HG03108 (cell line): ENCODE data around the gene CCDC12.

Source experiments
- ATAC-seq: cut with Tn5 transposase; IDR thresholded peaks from one replicate; pipeline ENCODE4 v1.9.1; 2021; ENCODE audit warnings: moderate library complexity; ENCODE audit not compliant: unreplicated experiment

CCDC12 gene

DNA sequence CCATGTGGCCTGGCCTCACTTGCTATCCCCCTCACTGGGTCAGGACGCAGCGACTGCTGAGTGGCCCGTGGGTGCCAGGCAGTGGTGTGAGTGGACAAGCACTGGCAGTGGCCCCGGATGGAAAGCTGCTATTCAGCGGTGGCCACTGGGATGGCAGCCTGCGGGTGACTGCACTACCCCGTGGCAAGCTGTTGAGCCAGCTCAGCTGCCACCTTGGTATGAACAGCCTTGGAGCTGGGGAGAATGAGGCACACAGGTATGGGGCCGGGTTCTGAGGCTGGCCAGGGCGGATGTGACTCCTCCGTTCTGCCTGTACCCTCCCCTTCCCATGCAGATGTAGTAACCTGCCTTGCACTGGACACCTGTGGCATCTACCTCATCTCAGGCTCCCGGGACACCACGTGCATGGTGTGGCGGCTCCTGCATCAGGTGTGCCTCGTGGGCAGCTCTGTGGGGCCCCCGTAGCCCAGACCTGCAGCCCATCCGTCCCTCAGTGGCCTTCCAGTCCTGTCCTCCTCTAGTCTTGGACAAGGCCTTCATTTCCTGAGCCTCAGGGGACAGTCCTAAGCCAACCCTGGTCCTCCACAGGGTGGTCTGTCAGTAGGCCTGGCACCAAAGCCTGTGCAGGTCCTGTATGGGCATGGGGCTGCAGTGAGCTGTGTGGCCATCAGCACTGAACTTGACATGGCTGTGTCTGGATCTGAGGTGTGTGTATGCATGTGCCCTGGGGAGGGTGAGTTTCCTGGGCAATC is 31.1 kb upstream of the CCDC12 start:
- no peak for ATAC-seq

DNA sequence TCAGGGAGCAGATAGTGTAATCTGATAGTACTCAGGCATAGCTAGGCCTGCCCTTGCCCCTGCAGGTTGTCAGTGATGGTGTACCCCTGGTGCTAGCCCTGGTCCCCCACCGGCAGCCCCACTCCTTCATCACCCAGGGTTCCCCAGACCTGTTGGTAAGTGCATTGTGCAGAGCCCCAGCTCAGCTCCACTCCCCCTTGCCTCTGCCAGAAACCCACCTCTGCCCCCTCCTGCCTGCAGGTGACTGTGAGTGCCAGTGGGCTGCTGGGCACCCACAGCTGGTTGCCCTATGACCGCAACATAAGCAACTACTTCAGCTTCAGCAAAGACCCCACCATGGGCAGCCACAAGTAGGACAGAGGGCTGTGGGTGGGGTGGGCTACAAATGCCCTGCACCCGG is 30.5 kb upstream of the CCDC12 start:
- no peak for ATAC-seq

- ATAC-seq: no peak
Measured at GRCh38 chr3:47006145-47006651, 29.7 kb upstream of the CCDC12 start.

DNA sequence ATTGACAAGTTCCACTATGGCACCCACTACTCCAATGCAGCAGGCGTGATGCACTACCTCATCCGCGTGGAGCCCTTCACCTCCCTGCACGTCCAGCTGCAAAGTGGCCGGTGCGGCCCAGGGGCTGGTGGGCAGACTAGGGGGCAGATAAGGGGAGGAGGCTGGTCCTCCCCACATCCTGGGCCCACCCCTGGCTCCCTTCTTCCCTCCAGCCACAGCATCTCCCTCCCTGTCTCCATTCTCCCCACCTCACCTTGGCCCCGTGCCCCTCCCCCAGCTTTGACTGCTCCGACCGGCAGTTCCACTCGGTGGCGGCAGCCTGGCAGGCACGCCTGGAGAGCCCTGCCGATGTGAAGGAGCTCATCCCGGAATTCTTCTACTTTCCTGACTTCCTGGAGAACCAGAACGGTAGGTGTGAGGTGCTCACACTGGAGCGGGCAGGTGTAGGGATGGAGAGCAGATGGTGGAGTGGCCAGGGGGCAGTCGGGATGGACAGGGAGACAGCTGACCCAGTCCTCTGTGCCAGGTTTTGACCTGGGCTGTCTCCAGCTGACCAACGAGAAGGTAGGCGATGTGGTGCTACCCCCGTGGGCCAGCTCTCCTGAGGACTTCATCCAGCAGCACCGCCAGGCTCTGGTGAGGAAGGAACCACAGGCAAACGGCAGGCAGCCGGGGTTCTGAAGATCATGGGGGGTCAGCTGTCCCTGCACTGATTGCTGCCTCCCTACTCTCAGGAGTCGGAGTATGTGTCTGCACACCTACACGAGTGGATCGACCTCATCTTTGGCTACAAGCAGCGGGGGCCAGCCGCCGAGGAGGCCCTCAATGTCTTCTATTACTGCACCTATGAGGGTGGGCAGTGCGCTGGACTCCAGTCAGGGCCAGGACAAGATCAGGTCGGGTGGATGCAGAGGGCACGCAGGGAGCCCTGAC is 28.9 kb upstream of the CCDC12 start:
- ATAC-seq: no peak

DNA sequence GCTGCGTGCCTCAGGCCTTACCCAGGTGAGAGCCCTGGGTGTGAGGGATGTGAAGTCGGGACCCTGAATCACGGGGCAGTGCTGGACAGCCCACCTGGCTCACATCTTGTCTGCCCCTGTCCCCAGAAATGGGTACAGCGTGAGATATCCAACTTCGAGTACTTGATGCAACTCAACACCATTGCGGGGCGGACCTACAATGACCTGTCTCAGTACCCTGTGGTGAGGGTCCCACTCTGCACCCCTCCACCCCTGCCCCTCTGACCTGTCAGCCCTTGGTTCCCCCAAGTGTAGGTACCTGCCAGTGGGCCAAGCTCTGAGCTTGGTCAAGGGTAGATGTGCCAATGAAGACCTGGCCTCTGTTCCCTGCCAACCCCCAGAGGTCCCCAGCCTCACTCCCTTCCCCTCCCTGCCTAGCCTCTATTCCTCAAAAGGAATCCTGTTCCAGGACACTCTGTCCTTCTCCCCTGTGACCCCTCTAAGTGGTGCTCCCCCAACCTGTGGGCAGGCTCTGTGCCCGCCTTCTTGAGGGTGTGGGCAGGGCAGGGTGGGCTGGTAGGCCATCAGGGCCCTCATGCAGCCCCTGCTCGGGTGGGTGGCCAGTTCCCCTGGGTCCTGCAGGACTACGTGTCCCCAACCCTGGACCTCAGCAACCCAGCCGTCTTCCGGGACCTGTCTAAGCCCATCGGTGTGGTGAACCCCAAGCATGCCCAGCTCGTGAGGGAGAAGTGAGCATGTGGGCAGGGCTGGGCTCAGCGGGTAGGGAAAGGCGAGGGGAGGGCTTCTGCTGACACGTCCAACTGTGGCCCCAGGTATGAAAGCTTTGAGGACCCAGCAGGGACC is 28.0 kb upstream of the CCDC12 start:
- no peak for ATAC-seq

- no peak for ATAC-seq
Measured at GRCh38 chr3:47003461-47004368, 27.2 kb upstream of the CCDC12 start.

GRCh38 chr3:47003056-47003410 is 26.5 kb upstream of the CCDC12 start:
- ATAC-seq: no peak

GRCh38 chr3:47002171-47003055 is 25.9 kb upstream of the CCDC12 start:
- no peak for ATAC-seq

GRCh38 chr3:47001731-47002170 is 25.2 kb upstream of the CCDC12 start:
- no peak for ATAC-seq

DNA sequence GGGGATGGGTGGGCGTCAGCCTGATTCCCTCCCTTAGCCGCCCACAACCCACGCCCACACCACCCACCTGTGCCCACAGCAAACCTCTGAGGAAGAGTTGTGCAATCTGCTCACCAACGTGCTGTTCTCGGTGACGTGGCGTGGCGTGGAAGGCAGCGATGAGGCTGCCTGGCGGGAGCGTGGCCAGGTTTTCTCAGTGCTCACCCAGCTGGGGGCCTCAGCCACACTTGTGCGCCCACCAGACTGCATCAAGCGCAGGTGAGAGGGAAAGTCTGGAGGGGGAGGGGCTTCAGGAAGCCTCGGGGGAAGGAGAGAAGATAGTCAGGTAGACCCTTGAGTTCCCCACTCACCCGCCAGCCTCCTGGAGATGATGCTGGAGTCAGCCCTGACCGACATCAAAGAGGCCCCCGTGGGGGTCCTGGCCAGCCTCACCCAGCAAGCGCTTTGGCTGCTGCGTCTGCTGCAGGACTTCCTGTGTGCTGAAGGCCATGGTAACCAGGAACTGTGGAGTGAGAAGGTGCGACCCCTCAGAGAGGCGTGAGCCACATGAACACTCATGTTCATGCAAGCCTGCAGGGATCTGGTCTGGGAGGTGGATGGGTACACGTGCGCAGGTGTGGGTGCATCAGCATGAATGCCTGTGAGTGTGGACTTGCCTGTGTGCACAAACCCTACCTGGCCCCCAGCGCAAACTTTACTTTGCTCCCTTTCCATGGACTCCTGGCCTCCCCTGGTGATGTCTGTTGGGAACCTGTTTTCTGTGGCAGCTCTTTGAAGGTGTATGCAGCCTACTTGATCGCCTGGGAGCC is 24.6 kb upstream of the CCDC12 start:
- no peak for ATAC-seq

GRCh38 chr3:47000198-47000815 is 23.8 kb upstream of the CCDC12 start:
- no peak for ATAC-seq

DNA sequence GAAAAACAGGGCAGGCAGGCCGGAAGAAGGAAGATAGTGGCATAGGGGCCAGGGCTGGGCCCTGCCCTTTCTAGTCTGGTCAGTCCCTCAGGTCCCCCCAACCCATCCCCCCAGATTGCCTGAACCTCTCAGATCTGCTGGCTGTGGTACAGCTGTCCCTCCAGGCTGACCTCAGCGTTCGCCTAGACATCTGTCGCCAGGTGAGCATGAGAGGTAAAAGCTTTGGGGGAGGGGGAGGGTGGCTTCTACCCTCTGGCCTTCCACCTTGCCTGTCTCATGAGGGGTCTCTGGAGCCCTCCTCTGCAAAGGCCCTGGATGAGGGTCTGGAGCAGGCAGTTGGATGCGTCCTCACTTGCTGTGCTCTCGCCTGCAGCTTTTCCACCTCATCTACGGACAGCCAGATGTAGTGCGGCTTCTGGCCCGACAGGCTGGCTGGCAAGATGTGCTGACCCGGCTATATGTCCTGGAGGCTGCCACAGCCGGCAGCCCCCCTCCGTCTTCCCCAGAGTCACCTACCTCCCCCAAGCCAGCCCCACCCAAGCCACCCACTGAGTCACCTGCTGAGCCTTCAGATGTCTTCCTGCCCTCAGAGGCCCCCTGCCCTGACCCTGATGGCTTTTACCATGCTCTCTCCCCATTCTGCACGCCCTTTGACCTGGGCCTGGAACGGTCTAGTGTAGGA is 23.1 kb upstream of the CCDC12 start:
- ATAC-seq: no peak

- no peak for ATAC-seq
Measured at GRCh38 chr3:46998852-46999515, 22.4 kb upstream of the CCDC12 start.

- ATAC-seq: no peak
Measured at GRCh38 chr3:46998121-46998851, 21.7 kb upstream of the CCDC12 start.

- no peak for ATAC-seq
Measured at GRCh38 chr3:46997453-46998091, 21.0 kb upstream of the CCDC12 start.
